Naive thymus-derived CD4-positive, alpha-beta T cell (primary cell): ENCODE data around the gene TAS2R10. TPM values are rescaled to one million over a fixed set of nuclear protein-coding genes. Genes with fewer than 3 reads are reported as not detected.
"Not testable (repeated sequence)": the region's sequence is repeated elsewhere in the genome, so short reads cannot be mapped to it uniquely, and the experiment has no call there.

Source experiments
- ATAC-seq: fragments of 150-1000 bp; cut with Tn5 transposase; 2 replicates; pipeline ENCODE4 v1.10.0; 2021; ENCODE audit warnings: mild to moderate bottlenecking, moderate library complexity
- CTCF ChIA-PET: fragments of 350-600 bp; sonication (Branson Sonifier 250); formaldehyde crosslinking; loops from one replicate; lab custom pipeline; 2021; ENCODE audit warnings: antibody characterized with exemption; lab: Charles Lee
- POLR2A ChIA-PET: fragments of 350-600 bp; sonication (Branson Sonifier 250); formaldehyde crosslinking; loops from one replicate; lab custom pipeline; 2021; ENCODE audit warnings: antibody characterized with exemption, inconsistent platforms; lab: Charles Lee
- DNase-seq, 9 donors: peaks; one replicate each; pipeline versions ENCODE4 v3.0.0 to v3.0.0-alpha.2; 2020 to 2022; ENCODE audit warnings: mixed read lengths in 1 of 9
- H3K27ac ChIP-seq: one replicate; pipeline ENCODE4 v1.7.0; 2013; ENCODE audit warnings: mild to moderate bottlenecking, low read depth, low read length, moderate library complexity
- H3K27me3 ChIP-seq, 2 donors: one replicate each; pipeline ENCODE4 v1.7.0; 2013; ENCODE audit warnings: low read length in 2 of 2, mild to moderate bottlenecking in 2 of 2, moderate library complexity in 2 of 2; ENCODE audit not compliant: control insufficient read depth in 2 of 2, insufficient read depth in 2 of 2
- H3K36me3 ChIP-seq, 3 experiments: 1 replicate in 2 of 3; 2 replicates in 1 of 3; pipeline ENCODE4 v1.7.0; 2013; ENCODE audit warnings: low read length in 3 of 3, mild to moderate bottlenecking in 3 of 3, moderate library complexity in 1 of 3; ENCODE audit not compliant: insufficient read depth in 3 of 3, control insufficient read depth in 2 of 3
- H3K4me1 ChIP-seq, 2 donors: one replicate each; pipeline ENCODE4 v1.7.0; 2013; ENCODE audit warnings: low read length in 2 of 2, mild to moderate bottlenecking in 2 of 2, moderate library complexity in 1 of 2; ENCODE audit not compliant: control insufficient read depth in 2 of 2, insufficient read depth in 2 of 2
- H3K4me3 ChIP-seq: 2 replicates; pipeline ENCODE4 v1.7.0; 2013; ENCODE audit warnings: mild to moderate bottlenecking, low read length
- H3K9me3 ChIP-seq, 3 experiments: 1 replicate in 2 of 3; 2 replicates in 1 of 3; pipeline ENCODE4 v1.7.0; 2013; ENCODE audit warnings: low read length in 3 of 3; ENCODE audit not compliant: control insufficient read depth in 2 of 3
- H3K27ac Mint-ChIP-seq, 9 donors: one replicate each; pipeline ENCODE4 v1.8.0; 2020 to 2022; ENCODE audit warnings: mixed read lengths in 9 of 9, mild to moderate bottlenecking in 8 of 9, moderate library complexity in 5 of 9, inconsistent platforms in 2 of 9
- H3K27me3 Mint-ChIP-seq, 5 donors: one replicate each; pipeline ENCODE4 v1.8.0; 2021 to 2022; ENCODE audit warnings: mixed read lengths in 5 of 5, mild to moderate bottlenecking in 1 of 5
- H3K36me3 Mint-ChIP-seq, 5 donors: one replicate each; pipeline ENCODE4 v1.8.0; 2020 to 2022; ENCODE audit warnings: mixed read lengths in 5 of 5, mild to moderate bottlenecking in 3 of 5, inconsistent platforms in 1 of 5
- H3K4me1 Mint-ChIP-seq, 7 donors: one replicate each; pipeline ENCODE4 v1.8.0; 2020 to 2022; ENCODE audit warnings: mixed read lengths in 7 of 7, mild to moderate bottlenecking in 3 of 7, inconsistent platforms in 1 of 7
- H3K4me3 Mint-ChIP-seq, 10 donors: one replicate each; pipeline ENCODE4 v1.8.0; 2020 to 2022; ENCODE audit warnings: mild to moderate bottlenecking in 10 of 10, mixed read lengths in 10 of 10, moderate library complexity in 6 of 10, inconsistent platforms in 2 of 10
- H3K9me3 Mint-ChIP-seq, 11 donors: one replicate each; pipeline ENCODE4 v1.8.0; 2020 to 2022; ENCODE audit warnings: mixed read lengths in 11 of 11, mild to moderate bottlenecking in 4 of 11, inconsistent platforms in 1 of 11, moderate library complexity in 1 of 11
- intact Hi-C, 2 donors: fragments of 100-400 bp; cut with micrococcal nuclease; formaldehyde crosslinking; loops; one replicate each; pipeline ENCODE4 v1.15.1; 2023
- polyA plus RNA-seq, 2 donors: library from polyadenylated mRNA; unstranded; fragments of 300-500 nt; fragmentation: Illumina TruSeq; gene quantifications; one replicate each; pipeline ENCODE4 v1.2.3, GENCODE V29; 2021
- total RNA-seq, 6 experiments: library from RNA in 5 of 6; stranded (reverse) in 5 of 6; gene quantifications; 1 replicate in 5 of 6; 2 replicates in 1 of 6; pipeline ENCODE4 v1.2.3 and lab custom pipeline; 2021 to 2026

The TAS2R10 gene
- total and polyA plus RNA-seq, 7 experiments from 2014 or later, result 0.37 to 1.2 (median 0.93) TPM; not detected in 3

DNA sequence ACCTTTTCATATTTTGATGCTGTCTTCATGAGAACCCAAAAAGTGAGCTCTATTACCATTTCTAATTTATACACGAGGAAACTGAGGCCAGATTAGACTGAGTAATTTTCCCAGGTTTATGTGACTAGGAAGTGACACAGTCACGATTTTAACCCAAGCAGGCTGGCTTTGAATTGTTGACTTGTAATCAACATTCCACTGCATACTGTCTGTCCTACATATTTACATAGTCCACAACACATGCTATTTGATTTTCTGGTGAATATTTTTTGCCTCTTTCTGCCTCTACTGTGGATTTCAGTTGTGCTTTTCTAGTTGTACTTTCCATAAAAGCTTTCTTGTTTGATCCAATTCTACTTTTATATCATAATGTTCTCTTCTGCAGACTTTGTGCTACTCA, 31.9 kb downstream of the TAS2R10 start:
- Mint-ChIP-seq H3K27ac (no peak overlapping the region), H3K9me3 (peaks cover 0 to 3% (median 0%) of the 10 kb centered on the region in 11 donors), H3K36me3 (peaks cover 0 to 3% (median 0%) of the 10 kb centered on the region in 5 donors), H3K27me3 (peaks cover 5 to 21% (median 13%) of the 10 kb centered on the region in 5 donors), H3K4me3 (no peak overlapping the region), H3K4me1 (no peaks in the 10 kb centered on the region)
- ATAC-seq (no peak), DNase-seq (no peak)
- intact Hi-C loops, result no loop called here
- Histone ChIP-seq H3K9me3 (no peaks in the 10 kb centered on the region), H3K4me3 (no peak overlapping the region), H3K27me3 (peaks cover 3% of the 10 kb centered on the region in 2 donors), H3K27ac (no peak overlapping the region), H3K36me3 (no peaks in the 10 kb centered on the region), H3K4me1 (no peaks in the 10 kb centered on the region)
- ChIA-PET POLR2A (no interaction called here), CTCF (no interaction called here)

DNA sequence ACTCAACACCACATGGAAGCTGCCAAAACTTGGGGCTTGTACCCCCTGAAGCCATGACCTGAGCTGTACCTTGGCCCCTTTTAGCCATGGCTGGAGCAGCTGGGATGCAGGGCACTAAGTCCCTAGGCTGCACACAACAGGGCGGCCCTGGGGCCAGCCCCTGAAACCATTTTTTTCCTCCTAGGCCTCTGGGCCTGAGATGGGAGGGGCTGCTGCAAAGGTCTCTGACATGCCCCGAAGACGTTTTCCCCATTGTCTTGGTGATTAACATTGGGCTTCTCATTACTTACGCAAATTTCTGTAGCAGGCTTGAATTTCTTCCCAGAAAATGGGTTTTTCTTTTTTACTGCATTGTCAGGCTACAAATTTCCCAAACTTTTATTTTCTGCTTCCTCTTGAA, 34.4 kb downstream of the TAS2R10 start:
- ATAC-seq, H3K36me3 ChIP-seq, H3K4me1 ChIP-seq, POLR2A ChIA-PET, H3K9me3 ChIP-seq, H3K9me3 Mint-ChIP-seq, DNase-seq, CTCF ChIA-PET, intact Hi-C loops, H3K27ac Mint-ChIP-seq, H3K4me3 Mint-ChIP-seq, H3K4me3 ChIP-seq, H3K27ac ChIP-seq, H3K27me3 ChIP-seq, H3K4me1 Mint-ChIP-seq, H3K36me3 Mint-ChIP-seq: not testable (repeated sequence)
- H3K27me3 Mint-ChIP-seq, result peaks cover 0 to 19% (median 14%) of the 10 kb centered on the region in 5 donors

DNA sequence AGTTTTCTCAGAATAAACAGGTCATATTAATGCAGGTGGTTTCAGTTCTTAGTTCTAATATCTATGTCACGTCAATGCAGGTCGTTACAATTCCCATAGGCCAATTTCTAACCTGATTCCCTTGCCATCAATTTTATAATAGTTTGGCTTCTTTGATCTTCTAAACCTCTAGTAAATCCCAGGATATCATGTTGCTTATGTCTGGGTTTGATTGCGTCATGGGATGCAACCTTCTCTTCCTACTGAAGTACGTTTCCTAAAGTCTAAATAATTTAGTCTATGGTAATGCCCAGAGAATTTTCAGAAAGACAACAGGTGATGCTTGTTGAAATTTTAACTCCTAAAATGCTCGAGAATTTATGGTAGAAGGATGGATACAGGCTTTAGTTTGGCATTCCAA, 42.9 kb downstream of the TAS2R10 start:
- no peaks in the 10 kb centered on the region for H3K9me3 ChIP-seq
- POLR2A ChIA-PET, result no interaction called here
- no peaks in the 10 kb centered on the region for H3K36me3 Mint-ChIP-seq
- no peaks in the 10 kb centered on the region for H3K4me1 ChIP-seq
- H3K4me1 Mint-ChIP-seq, result no peaks in the 10 kb centered on the region
- CTCF ChIA-PET, result no interaction called here
- peaks cover 9 to 15% (median 14%) of the 10 kb centered on the region in 5 donors for H3K27me3 Mint-ChIP-seq
- no peaks in the 10 kb centered on the region for H3K9me3 Mint-ChIP-seq
- ATAC-seq (no peak), DNase-seq (no peak)
- H3K4me3 ChIP-seq, result no peak overlapping the region
- no peak overlapping the region for H3K4me3 Mint-ChIP-seq
- H3K27me3 ChIP-seq, result no peaks in the 10 kb centered on the region
- H3K27ac Mint-ChIP-seq, result no peak overlapping the region
- H3K36me3 ChIP-seq, result no peaks in the 10 kb centered on the region
- intact Hi-C loops, result no loop called here
- no peak overlapping the region for H3K27ac ChIP-seq

DNA sequence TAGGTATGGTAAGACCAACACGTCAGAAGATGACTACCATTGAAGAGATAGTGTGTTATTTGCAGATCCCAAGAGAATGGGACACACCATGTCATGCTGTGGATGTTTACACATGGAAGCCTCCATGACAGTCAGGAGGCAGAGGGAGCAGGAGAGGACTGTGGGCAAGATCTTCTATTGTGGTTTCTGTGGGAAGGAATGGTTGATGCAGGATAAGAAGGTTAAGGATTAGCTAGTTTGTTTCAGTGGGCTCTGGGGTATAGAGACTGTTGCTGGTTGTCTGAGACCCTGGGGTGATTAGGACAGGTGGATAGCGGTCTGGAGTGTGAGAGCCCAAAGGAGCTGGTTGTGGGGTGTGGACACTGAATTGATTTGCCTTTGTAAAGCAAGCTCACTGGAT, 47.1 kb downstream of the TAS2R10 start:
- ChIA-PET CTCF (interaction anchor here (1.3 to 1.4 kb wide), 2 partner anchors 8 to 708 kb away, joined by 5 read pairs; no protein-coding TSS in a partner anchor), POLR2A (no interaction called here)
- intact Hi-C loops, result no loop called here
- no peak for DNase-seq
- Histone ChIP-seq H3K9me3 (no peaks in the 10 kb centered on the region), H3K27ac (no peak overlapping the region), H3K36me3 (no peaks in the 10 kb centered on the region), H3K27me3 (no peaks in the 10 kb centered on the region), H3K4me3 (no peak overlapping the region), H3K4me1 (no peaks in the 10 kb centered on the region)
- no peak overlapping the region for H3K27ac Mint-ChIP-seq
- H3K9me3 Mint-ChIP-seq, result no peaks in the 10 kb centered on the region
- H3K27me3 Mint-ChIP-seq, result peaks cover 9 to 20% (median 17%) of the 10 kb centered on the region in 5 donors
- no peaks in the 10 kb centered on the region for H3K36me3 Mint-ChIP-seq
- H3K4me3 Mint-ChIP-seq, result no peak overlapping the region
- no peak for ATAC-seq
- H3K4me1 Mint-ChIP-seq, result no peaks in the 10 kb centered on the region

Other genes with a start within 250 kb of the TAS2R10 start
- 10 to 100 TPM; 12.1 to 43.1 (median 24.8) TPM for gene MAGOHB, start 212.7 kb downstream of the TAS2R10 start, total RNA-seq
- gene MAGOHB, start 212.7 kb downstream of the TAS2R10 start, polyA plus RNA-seq, result 10 to 100 TPM; 26.0 to 61.6 TPM
- gene STYK1, start 152.3 kb downstream of the TAS2R10 start, total RNA-seq, result 1 to 10 TPM in 1 of 5 experiments, under 1 TPM in 2, not detected in 2; 0.24 to 1.6 (median 0.34) TPM
- not detected for gene STYK1, start 152.3 kb downstream of the TAS2R10 start, polyA plus RNA-seq
- 100 to 1,000 TPM in 2 of 5 experiments, 10 to 100 TPM in 1, 1 to 10 TPM in 2; 4.5 to 162 (median 60.9) TPM for gene YBX3, start 103.0 kb downstream of the TAS2R10 start, total RNA-seq
- gene YBX3, start 103.0 kb downstream of the TAS2R10 start, polyA plus RNA-seq, result 1 to 10 TPM; 5.1 to 6.4 TPM
- not detected for gene TAS2R7, start 23.7 kb downstream of the TAS2R10 start, total RNA-seq
- not detected for gene TAS2R7, start 23.7 kb downstream of the TAS2R10 start, polyA plus RNA-seq
- not detected for gene TAS2R8, start 19.1 kb downstream of the TAS2R10 start, total RNA-seq
- gene TAS2R8, start 19.1 kb downstream of the TAS2R10 start, polyA plus RNA-seq, result not detected
- not detected for gene TAS2R9, start 16.2 kb downstream of the TAS2R10 start, total RNA-seq
- gene TAS2R9, start 16.2 kb downstream of the TAS2R10 start, polyA plus RNA-seq, result not detected
- gene PRR4, start 23.1 kb upstream of the TAS2R10 start, total RNA-seq, result 1 to 10 TPM; 2.2 to 4.6 (median 3.3) TPM
- 1 to 10 TPM; 2.1 to 2.3 TPM for gene PRR4, start 23.1 kb upstream of the TAS2R10 start, polyA plus RNA-seq
- 10 to 100 TPM; 19.9 to 37.8 (median 29.8) TPM for gene PRH1, start 57.9 kb upstream of the TAS2R10 start, total RNA-seq
- gene PRH1, start 57.9 kb upstream of the TAS2R10 start, polyA plus RNA-seq, result 10 to 100 TPM in 1 of 2 donors, 1 to 10 TPM in 1; 7.9 to 10.7 TPM
- 1 to 10 TPM in 4 of 5 experiments, under 1 TPM in 1; 0.72 to 2.1 (median 1.4) TPM for gene TAS2R13, start 83.2 kb upstream of the TAS2R10 start, total RNA-seq
- gene TAS2R13, start 83.2 kb upstream of the TAS2R10 start, polyA plus RNA-seq, result not detected
- gene PRH2, start 102.9 kb upstream of the TAS2R10 start, total RNA-seq, result under 1 TPM in 2 of 5 experiments, not detected in 3; 0.51 to 0.65 TPM
- not detected for gene PRH2, start 102.9 kb upstream of the TAS2R10 start, polyA plus RNA-seq
- 1 to 10 TPM; 2.2 to 3.3 (median 2.6) TPM for gene TAS2R14, start 112.9 kb upstream of the TAS2R10 start, total RNA-seq
- under 1 TPM; 0.60 to 0.91 TPM for gene TAS2R14, start 112.9 kb upstream of the TAS2R10 start, polyA plus RNA-seq
- 1 to 10 TPM in 4 of 5 experiments, under 1 TPM in 1; 0.72 to 1.9 (median 1.5) TPM for gene TAS2R50, start 160.6 kb upstream of the TAS2R10 start, total RNA-seq
- gene TAS2R50, start 160.6 kb upstream of the TAS2R10 start, polyA plus RNA-seq, result not detected
- 1 to 10 TPM; 1.6 to 3.5 (median 2.3) TPM for gene TAS2R20, start 171.9 kb upstream of the TAS2R10 start, total RNA-seq
- under 1 TPM in 1 of 2 donors, not detected in 1; 0.15 TPM for gene TAS2R20, start 171.9 kb upstream of the TAS2R10 start, polyA plus RNA-seq
- gene TAS2R19, start 196.3 kb upstream of the TAS2R10 start, total RNA-seq, result 1 to 10 TPM; 1.8 to 4.9 (median 3.4) TPM
- under 1 TPM; 0.24 to 0.39 TPM for gene TAS2R19, start 196.3 kb upstream of the TAS2R10 start, polyA plus RNA-seq
- 1 to 10 TPM; 1.5 to 6.2 (median 3.6) TPM for gene TAS2R31, start 205.0 kb upstream of the TAS2R10 start, total RNA-seq
- under 1 TPM in 1 of 2 donors, not detected in 1; 0.26 TPM for gene TAS2R31, start 205.0 kb upstream of the TAS2R10 start, polyA plus RNA-seq
- 1 to 10 TPM; 1.2 to 3.4 (median 2.7) TPM for gene TAS2R46, start 235.9 kb upstream of the TAS2R10 start, total RNA-seq
- under 1 TPM in 1 of 2 donors, not detected in 1; 0.21 TPM for gene TAS2R46, start 235.9 kb upstream of the TAS2R10 start, polyA plus RNA-seq